ENCODE measurements around the gene TLE4. TPM values are rescaled to one million over a fixed set of nuclear protein-coding genes. Genes with fewer than 3 reads are reported as not detected.

TLE4 gene
- total RNA-seq, 4 donors from 2014 or later: 30.5 to 66.2 (median 46.4) TPM

GRCh38 chr9:79694208-79694607 is 122.4 kb downstream of the TLE4 start:
- no peaks in the 10 kb centered on the region for H3K4me1 ChIP-seq
- ATAC-seq: no peak
- WGBS, 2 donors (ENCODE audit: low coverage in 1 of 2): 82 to 95% methylated on average over 2 of the region's 2 CpGs

GRCh38 chr9:79694676-79695400 is 123.1 kb downstream of the TLE4 start:
- Histone ChIP-seq H3K27ac (no peak overlapping the region), H3K9me3 (no peaks in the 10 kb centered on the region), H3K4me3 (no peak overlapping the region), H3K27me3 (no peaks in the 10 kb centered on the region), H3K4me1 (no peaks in the 10 kb centered on the region), H3K36me3 (no peaks in the 10 kb centered on the region)
- TF ChIP-seq CTCF (IDR thresholded peaks at IDR 0.05) (no peak), EP300 (IDR thresholded peaks at IDR 0.05) (no peak), POLR2A (IDR thresholded peaks at IDR 0.05) (no peak), POLR2AphosphoS5 (IDR thresholded peaks at IDR 0.05) (no peak)
- 67 to 83% methylated on average over 1 of the region's 1 CpG for WGBS, 2 donors (ENCODE audit: low coverage in 1 of 2)
- ATAC-seq: no peak

More at GRCh38 chr9:79694208-79694607, 122.4 kb downstream of the TLE4 start:
- no peak overlapping the region for H3K27ac ChIP-seq
- H3K27me3 ChIP-seq: no peaks in the 10 kb centered on the region
- H3K36me3 ChIP-seq: no peaks in the 10 kb centered on the region
- no peak for TF ChIP-seq POLR2A (IDR thresholded peaks at IDR 0.05)
- no peak for TF ChIP-seq CTCF (IDR thresholded peaks at IDR 0.05)
- TF ChIP-seq POLR2AphosphoS5 (IDR thresholded peaks at IDR 0.05): no peak
- no peak for TF ChIP-seq EP300 (IDR thresholded peaks at IDR 0.05)
- no peak overlapping the region for H3K4me3 ChIP-seq
- no peaks in the 10 kb centered on the region for H3K9me3 ChIP-seq

GRCh38 chr9:79695531-79696175 is 123.9 kb downstream of the TLE4 start:
- Histone ChIP-seq H3K27me3 (no peaks in the 10 kb centered on the region), H3K27ac (no peak overlapping the region), H3K4me3 (no peak overlapping the region), H3K9me3 (no peaks in the 10 kb centered on the region), H3K36me3 (no peaks in the 10 kb centered on the region), H3K4me1 (no peaks in the 10 kb centered on the region)
- no peak for ATAC-seq
- WGBS, 2 donors (ENCODE audit: low coverage in 1 of 2): 86 to 90% methylated on average over 6 of the region's 6 CpGs
- no peak for TF ChIP-seq POLR2A (IDR thresholded peaks at IDR 0.05)
- no peak for TF ChIP-seq POLR2AphosphoS5 (IDR thresholded peaks at IDR 0.05)
- no peak for TF ChIP-seq EP300 (IDR thresholded peaks at IDR 0.05)
- TF ChIP-seq CTCF (IDR thresholded peaks at IDR 0.05): no peak

GRCh38 chr9:79698967-79699366 is 127.2 kb downstream of the TLE4 start:
- Histone ChIP-seq H3K4me3 (no peak overlapping the region), H3K27ac (no peak overlapping the region), H3K4me1 (no peaks in the 10 kb centered on the region), H3K27me3 (no peaks in the 10 kb centered on the region), H3K9me3 (no peaks in the 10 kb centered on the region), H3K36me3 (no peaks in the 10 kb centered on the region)
- 92 to 100% methylated on average over 2 of the region's 2 CpGs for WGBS, 2 donors (ENCODE audit: low coverage in 1 of 2)
- TF ChIP-seq EP300 (IDR thresholded peaks at IDR 0.05) (no peak), POLR2AphosphoS5 (IDR thresholded peaks at IDR 0.05) (no peak), CTCF (IDR thresholded peaks at IDR 0.05) (no peak), POLR2A (IDR thresholded peaks at IDR 0.05) (no peak)
- ATAC-seq: no peak

- 93 to 95% methylated on average over 3 to 6 of the region's 6 CpGs for WGBS, 2 donors (ENCODE audit: low coverage in 1 of 2)
- no peaks in the 10 kb centered on the region for H3K4me1 ChIP-seq
- H3K9me3 ChIP-seq: no peaks in the 10 kb centered on the region
- no peaks in the 10 kb centered on the region for H3K27me3 ChIP-seq
- no peak for ATAC-seq
- H3K4me3 ChIP-seq: no peak overlapping the region
- TF ChIP-seq POLR2AphosphoS5 (IDR thresholded peaks at IDR 0.05) (no peak), EP300 (IDR thresholded peaks at IDR 0.05) (no peak), CTCF (IDR thresholded peaks at IDR 0.05) (no peak), POLR2A (IDR thresholded peaks at IDR 0.05) (no peak)
- peaks cover 0 to under 1% of the 10 kb centered on the region in 2 donors for H3K36me3 ChIP-seq
- no peak overlapping the region for H3K27ac ChIP-seq
These were observed 127.7 kb downstream of the TLE4 start for GRCh38 chr9:79699479-79699878.
